GM12878 (cell line): ENCODE measurements around the gene RARA.

Experiments
- EP300 ChIP-seq, 2 experiments: fragments of 150-350 bp in 1 of 2; IDR thresholded peaks; 2 replicates each; pipeline ENCODE4 v1.6.1; 2011 to 2012; ENCODE audit warnings: low read depth in 2 of 2, low read length in 2 of 2, borderline replicate concordance in 1 of 2, improper control_type of control experiment in 1 of 2, inconsistent platforms in 1 of 2; ENCODE audit not compliant: control insufficient read depth in 1 of 2
- PAX8 ChIP-seq: fragments of 450-650 bp; IDR thresholded peaks from 2 replicates; pipeline ENCODE4 v1.6.1; 2017; ENCODE audit warnings: mild to moderate bottlenecking, moderate library complexity
- TF ChIP-seq, protein P1 (sequence below): IDR thresholded peaks from 2 replicates; pipeline ENCODE4 v1.6.1; 2012; ENCODE audit warnings: low read depth, low read length, improper control_type of control experiment

- TF ChIP-seq EP300 (IDR thresholded peaks at IDR 0.05; ENCODE audit: borderline replicate concordance in 1 of 2, control insufficient read depth in 1 of 2, low read depth in 2 of 2, low read length in 2 of 2) (no peak), PAX8 (no peak)
- TF ChIP-seq, protein P1, sequence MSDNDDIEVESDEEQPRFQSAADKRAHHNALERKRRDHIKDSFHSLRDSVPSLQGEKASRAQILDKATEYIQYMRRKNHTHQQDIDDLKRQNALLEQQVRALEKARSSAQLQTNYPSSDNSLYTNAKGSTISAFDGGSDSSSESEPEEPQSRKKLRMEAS: no peak
These were observed 10.9 kb downstream of the RARA start for GRCh38 chr17:40319651-40320540.
